Upper lobe of right lung (tissue), 1 donor: ENCODE results near the gene SCARF2. TPM values are rescaled to one million over a fixed set of nuclear protein-coding genes. Genes with fewer than 3 reads are reported as not detected.
"Not testable (repeated sequence)": the region's sequence is repeated elsewhere in the genome, so short reads cannot be mapped to it uniquely, and the experiment has no call there.

Experiments used
- ATAC-seq: fragments of 200-7000 bp; cut with Tn5 transposase; one replicate; pipeline ENCODE4 v1.9.1; 2020; ENCODE audit warnings: mild to moderate bottlenecking, moderate library complexity
- DNase-seq: peaks from one replicate; pipeline ENCODE4 v3.0.0-alpha.2; 2020
- H3K27ac ChIP-seq: fragments of 200-600 bp; one replicate; pipeline ENCODE4 v1.8.0; 2022
- H3K27me3 ChIP-seq: fragments of 200-600 bp; one replicate; pipeline ENCODE4 v1.8.0; 2022; ENCODE audit warnings: mild to moderate bottlenecking
- H3K36me3 ChIP-seq: fragments of 200-600 bp; one replicate; pipeline ENCODE4 v1.8.0; 2022
- H3K4me1 ChIP-seq: fragments of 200-600 bp; one replicate; pipeline ENCODE4 v1.8.0; 2022
- H3K4me3 ChIP-seq: fragments of 200-600 bp; one replicate; pipeline ENCODE4 v1.8.0; 2022; ENCODE audit warnings: mild to moderate bottlenecking
- H3K9me3 ChIP-seq: fragments of 200-600 bp; one replicate; pipeline ENCODE4 v1.8.0; 2022
- CTCF ChIP-seq: fragments of 200-600 bp; IDR thresholded peaks from one replicate; pipeline ENCODE4 v1.8.0; 2022; ENCODE audit warnings: antibody characterized with exemption
- intact Hi-C: fragments of 100-400 bp; cut with DNase I; formaldehyde crosslinking; loops from one replicate; pipeline ENCODE4 v1.11.0; 2022
- long read RNA-seq: library from polyadenylated mRNA; unstranded; transcript quantifications from one replicate; pipeline ENCODE4 v2.0.0, GENCODE V29; 2021
- total RNA-seq: library from RNA; stranded (reverse); fragmentation: NEBNext Ultra II Directional; extraction: Animal tissue kit (Norgen Biotek cat#: 25700); gene quantifications from one replicate; pipeline ENCODE4 v1.2.1, GENCODE V29; 2021
- donor health status: DM: no; HTN: yes; CAD: no; lungs with severe emphysema.

Gene SCARF2
- 24.0 TPM for total RNA-seq
- long read RNA-seq, transcript SCARF2-202 (11 exons, 3,232 nt), result major isoform, 21 of 77 reads
- long read RNA-seq, transcript SCARF2-203 (11 exons, 3,248 nt), result minor isoform, 9 of 77 reads
- long read RNA-seq, partial matches to known transcripts, result 34 of 77 reads
- long read RNA-seq, other reads (novel, unspliced or antisense), result 13 of 77 reads

GRCh38 chr22:20437613-20438426, at the start of gene SCARF2:
Gene SCARF2, minus strand, starts transcription at chr22:20437825. Its CDS starts 71 bp downstream, at chr22:20437754.
- Histone ChIP-seq H3K27me3 (peaks cover 18% of the 10 kb centered on the region), H3K36me3 (peaks cover 7% of the 10 kb centered on the region), H3K4me3 (peak within 1 kb of the TSS; percentile 71), H3K27ac (peak within 1 kb of the TSS; percentile 83), H3K9me3 (no peaks in the 10 kb centered on the region), H3K4me1 (peaks cover 13% of the 10 kb centered on the region)
- intact Hi-C loops, result no loop called here
- DNase-seq (peak; percentile 74), ATAC-seq (peak; percentile 60)
- no peak for TF ChIP-seq CTCF

GRCh38 chr22:20486229-20486628, 48.6 kb upstream of the SCARF2 start:
- TF ChIP-seq CTCF, result no peak
- DNase-seq (no peak), ATAC-seq (no peak)
- H3K27ac ChIP-seq, result no peak overlapping the region
- no peaks in the 10 kb centered on the region for H3K27me3 ChIP-seq
- intact Hi-C loops, result no loop called here
- no peak overlapping the region for H3K4me3 ChIP-seq
- H3K36me3 ChIP-seq, result no peaks in the 10 kb centered on the region
- no peaks in the 10 kb centered on the region for H3K9me3 ChIP-seq
- H3K4me1 ChIP-seq, result no peaks in the 10 kb centered on the region

- intact Hi-C loops, result no loop called here
- DNase-seq (no peak), ATAC-seq (no peak)
- no peak overlapping the region for H3K4me3 ChIP-seq
- no peak overlapping the region for H3K27ac ChIP-seq
- H3K4me1 ChIP-seq, result no peaks in the 10 kb centered on the region
- no peaks in the 10 kb centered on the region for H3K36me3 ChIP-seq
- H3K27me3 ChIP-seq, result no peaks in the 10 kb centered on the region
- no peak for TF ChIP-seq CTCF
- H3K9me3 ChIP-seq, result no peaks in the 10 kb centered on the region
These were observed 47.5 kb upstream of the SCARF2 start for GRCh38 chr22:20484948-20485683.

- TF ChIP-seq CTCF, result no peak
- Histone ChIP-seq H3K27ac (no peak overlapping the region), H3K36me3 (no peaks in the 10 kb centered on the region), H3K4me1 (no peaks in the 10 kb centered on the region), H3K27me3 (no peaks in the 10 kb centered on the region), H3K9me3 (no peaks in the 10 kb centered on the region), H3K4me3 (no peak overlapping the region)
- ATAC-seq, result no peak
- intact Hi-C loops, result no loop called here
- DNase-seq, result no peak
These were observed 46.1 kb upstream of the SCARF2 start for GRCh38 chr22:20483771-20484170.

GRCh38 chr22:20483143-20483506, 45.5 kb upstream of the SCARF2 start:
- ATAC-seq, H3K27me3 ChIP-seq, H3K4me1 ChIP-seq, DNase-seq, H3K9me3 ChIP-seq, H3K36me3 ChIP-seq, intact Hi-C loops, H3K4me3 ChIP-seq, H3K27ac ChIP-seq: not testable (repeated sequence)
